ENCODE measurements around the gene CNTRL. TPM values are rescaled to one million over a fixed set of nuclear protein-coding genes. Genes with fewer than 3 reads are reported as not detected.

The CNTRL gene
- total and polyA plus RNA-seq, 7 donors: 2.5 to 14.6 (median 11.9) TPM

DNA sequence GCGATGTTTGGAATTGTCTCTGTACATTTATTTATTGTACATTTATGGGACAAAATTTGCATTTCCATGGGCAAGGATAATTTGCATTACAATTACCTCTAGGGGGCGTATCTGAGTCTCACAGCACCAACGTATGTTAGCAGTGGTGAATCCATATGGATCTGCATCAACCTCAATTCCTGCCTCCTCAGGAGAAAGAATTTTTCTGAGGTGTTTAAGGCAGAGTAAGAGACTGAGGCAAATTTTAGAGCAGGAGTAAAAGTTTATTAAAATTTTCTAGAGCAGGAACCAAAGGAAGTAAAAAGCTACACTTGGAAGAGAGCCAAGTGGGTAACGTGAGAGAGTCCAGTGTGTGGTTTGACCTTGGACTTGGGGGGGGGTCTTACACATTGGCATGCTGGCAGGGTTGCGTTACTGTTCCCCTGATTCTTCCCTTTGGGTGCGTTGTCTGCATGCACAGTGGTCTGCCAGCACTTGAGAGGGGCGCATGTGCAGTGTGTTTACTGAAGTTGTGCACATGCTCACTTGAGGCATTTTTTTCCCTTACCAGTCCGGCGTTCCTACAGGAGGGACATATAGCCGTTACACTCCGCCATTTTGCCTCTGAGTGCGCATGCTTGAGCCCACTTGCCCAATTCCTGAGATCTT lies 147.9 kb downstream of the CNTRL start:
- Histone ChIP-seq H3K27me3 (no peaks in the 10 kb centered on the region), H3K9me3 (no peaks in the 10 kb centered on the region), H3K4me1 (peaks cover 0 to 6% (median 2%) of the 10 kb centered on the region in 4 donors), H3K27ac (no peak overlapping the region), H3K36me3 (no peaks in the 10 kb centered on the region), H3K4me3 (no peak overlapping the region)
- TF ChIP-seq POLR2AphosphoS5 (IDR thresholded peaks at IDR 0.05): peak in 1 of 4 donors; percentile 24
- TF ChIP-seq POLR2A (IDR thresholded peaks at IDR 0.05): no peak
- TF ChIP-seq, protein P1, sequence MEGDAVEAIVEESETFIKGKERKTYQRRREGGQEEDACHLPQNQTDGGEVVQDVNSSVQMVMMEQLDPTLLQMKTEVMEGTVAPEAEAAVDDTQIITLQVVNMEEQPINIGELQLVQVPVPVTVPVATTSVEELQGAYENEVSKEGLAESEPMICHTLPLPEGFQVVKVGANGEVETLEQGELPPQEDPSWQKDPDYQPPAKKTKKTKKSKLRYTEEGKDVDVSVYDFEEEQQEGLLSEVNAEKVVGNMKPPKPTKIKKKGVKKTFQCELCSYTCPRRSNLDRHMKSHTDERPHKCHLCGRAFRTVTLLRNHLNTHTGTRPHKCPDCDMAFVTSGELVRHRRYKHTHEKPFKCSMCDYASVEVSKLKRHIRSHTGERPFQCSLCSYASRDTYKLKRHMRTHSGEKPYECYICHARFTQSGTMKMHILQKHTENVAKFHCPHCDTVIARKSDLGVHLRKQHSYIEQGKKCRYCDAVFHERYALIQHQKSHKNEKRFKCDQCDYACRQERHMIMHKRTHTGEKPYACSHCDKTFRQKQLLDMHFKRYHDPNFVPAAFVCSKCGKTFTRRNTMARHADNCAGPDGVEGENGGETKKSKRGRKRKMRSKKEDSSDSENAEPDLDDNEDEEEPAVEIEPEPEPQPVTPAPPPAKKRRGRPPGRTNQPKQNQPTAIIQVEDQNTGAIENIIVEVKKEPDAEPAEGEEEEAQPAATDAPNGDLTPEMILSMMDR (IDR thresholded peaks at IDR 0.05): peak; percentile 51 to 79 (median 58)
- 62 to 71% methylated on average over 12 of the region's 12 CpGs for WGBS, 2 donors
- DNase-seq: no peak
- intact Hi-C loops (cut with DNase I): no loop called here

GRCh38 chr9:121225240-121225639 lies 150.5 kb downstream of the CNTRL start:
- no peak overlapping the region for H3K4me3 ChIP-seq
- no peaks in the 10 kb centered on the region for H3K9me3 ChIP-seq
- intact Hi-C loops (cut with DNase I): no loop called here
- no peak for DNase-seq
- H3K27ac ChIP-seq: no peak overlapping the region
- WGBS, 2 donors: 77 to 80% methylated on average over 5 of the region's 5 CpGs
- TF ChIP-seq POLR2A (IDR thresholded peaks at IDR 0.05): no peak
- TF ChIP-seq, protein P1 (IDR thresholded peaks at IDR 0.05): no peak
- TF ChIP-seq POLR2AphosphoS5 (IDR thresholded peaks at IDR 0.05): no peak
- no peaks in the 10 kb centered on the region for H3K27me3 ChIP-seq
- H3K36me3 ChIP-seq: no peaks in the 10 kb centered on the region
- H3K4me1 ChIP-seq: peaks cover 0 to 6% (median 2%) of the 10 kb centered on the region in 4 donors

DNA sequence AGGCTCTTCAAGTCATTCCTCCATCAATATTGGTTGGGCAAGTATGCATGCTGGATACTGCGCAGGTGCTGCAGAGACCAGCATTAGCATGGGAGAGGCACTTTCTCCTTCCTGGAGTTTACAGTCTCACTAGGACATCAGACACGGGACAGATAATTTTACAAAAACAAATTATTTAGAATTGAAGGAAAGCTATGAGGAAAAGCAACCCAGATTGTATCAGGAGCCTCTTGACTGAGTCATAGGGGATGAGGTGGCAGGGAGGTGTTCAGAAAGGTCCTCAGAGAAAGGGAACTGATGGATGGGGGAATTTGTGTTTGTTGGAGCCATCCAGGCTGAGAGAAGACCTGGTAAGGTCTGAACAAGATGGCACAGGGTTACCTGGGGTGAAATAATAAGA lies 151.4 kb downstream of the CNTRL start:
- WGBS, 2 donors: 82 to 87% methylated on average over 2 of the region's 2 CpGs
- intact Hi-C loops (cut with DNase I): no loop called here
- TF ChIP-seq EP300 (IDR thresholded peaks at IDR 0.05) (no peak), POLR2A (IDR thresholded peaks at IDR 0.05) (no peak), POLR2AphosphoS5 (IDR thresholded peaks at IDR 0.05) (no peak)
- TF ChIP-seq, protein P1 (IDR thresholded peaks at IDR 0.05): no peak

More for the DNA sequence above, 151.4 kb downstream of the CNTRL start:
- no peak for DNase-seq
- Histone ChIP-seq H3K36me3 (no peaks in the 10 kb centered on the region), H3K27me3 (no peaks in the 10 kb centered on the region), H3K4me1 (peaks cover 0 to 6% (median 2%) of the 10 kb centered on the region in 4 donors), H3K9me3 (no peaks in the 10 kb centered on the region), H3K27ac (no peak overlapping the region), H3K4me3 (no peak overlapping the region)

Small RNA genes within 50 kb of the gene (small RNA-seq; reads per million reads assigned to genes)
- gene RN7SL181P: 0 to 0.06 (median 0) reads per million in 3 donors

Other genes starting within 250 kb of the CNTRL start
- gene PSMD5, start 232.0 kb upstream of the CNTRL start, total RNA-seq: 10 to 100 TPM; 28.6 to 42.6 (median 37.8) TPM
- 10 to 100 TPM; 13.2 to 22.9 (median 17.0) TPM for gene PSMD5, start 232.0 kb upstream of the CNTRL start, polyA plus RNA-seq
- 10 to 100 TPM; 22.5 to 32.7 (median 31.6) TPM for gene PHF19, start 197.8 kb upstream of the CNTRL start, total RNA-seq
- 10 to 100 TPM; 10.2 to 38.2 (median 10.6) TPM for gene PHF19, start 197.8 kb upstream of the CNTRL start, polyA plus RNA-seq
- gene TRAF1, start 148.2 kb upstream of the CNTRL start, total RNA-seq: 1 to 10 TPM; 4.4 to 8.0 (median 5.0) TPM
- gene TRAF1, start 148.2 kb upstream of the CNTRL start, polyA plus RNA-seq: 10 to 100 TPM in 1 of 3 donors, under 1 TPM in 2; 0.46 to 10.0 (median 0.60) TPM
- gene C5, start 24.7 kb upstream of the CNTRL start, total RNA-seq: 1 to 10 TPM; 4.6 to 6.4 (median 5.2) TPM
- 1 to 10 TPM in 1 of 3 donors, under 1 TPM in 2; under 0.01 to 1.7 (median 0.23) TPM for gene C5, start 24.7 kb upstream of the CNTRL start, polyA plus RNA-seq
- 10 to 100 TPM; 28.2 to 33.2 (median 30.4) TPM for gene RAB14, start 126.9 kb downstream of the CNTRL start, total RNA-seq
- gene RAB14, start 126.9 kb downstream of the CNTRL start, polyA plus RNA-seq: 10 to 100 TPM; 42.6 to 61.7 (median 42.9) TPM
- gene GSN, start 193.2 kb downstream of the CNTRL start, total RNA-seq: 1,000 to 10,000 TPM; 1,610 to 2,826 (median 1,919) TPM
- 100 to 1,000 TPM; 333 to 617 (median 497) TPM for gene GSN, start 193.2 kb downstream of the CNTRL start, polyA plus RNA-seq